Endodermal cell (in vitro differentiated cells): ENCODE data around the gene TMTC2. TPM values are rescaled to one million over a fixed set of nuclear protein-coding genes. Genes with fewer than 3 reads are reported as not detected.

Experiments
- DNase-seq: peaks from one replicate; pipeline ENCODE4 v3.0.0-alpha.2; 2017
- H3K27ac ChIP-seq: 2 replicates; pipeline ENCODE4 v1.5.1; 2013; ENCODE audit warnings: mild to moderate bottlenecking, low read depth, low read length, moderate library complexity
- H3K27me3 ChIP-seq: 2 replicates; pipeline ENCODE4 v1.6.1; 2013; ENCODE audit warnings: mild to moderate bottlenecking, low read length, moderate library complexity; ENCODE audit not compliant: insufficient read depth, control insufficient read depth, poor library complexity, severe bottlenecking
- H3K36me3 ChIP-seq: 2 replicates; pipeline ENCODE4 v1.7.0; 2013; ENCODE audit warnings: mild to moderate bottlenecking, low read length, moderate library complexity; ENCODE audit not compliant: control insufficient read depth, insufficient read depth
- H3K4me1 ChIP-seq: one replicate; pipeline ENCODE4 v1.7.0; 2013; ENCODE audit warnings: low read length; ENCODE audit not compliant: control insufficient read depth, insufficient read depth
- H3K4me3 ChIP-seq: 2 replicates; pipeline ENCODE4 v1.5.1; 2013; ENCODE audit warnings: mild to moderate bottlenecking, low read length, moderate library complexity
- H3K9ac ChIP-seq: 2 replicates; pipeline ENCODE4 v1.6.1; 2013; ENCODE audit warnings: mild to moderate bottlenecking, low read length, moderate library complexity; ENCODE audit not compliant: poor library complexity, severe bottlenecking; ENCODE audit errors: extremely low read depth
- H3K9me3 ChIP-seq: 2 replicates; pipeline ENCODE4 v1.6.1; 2013; ENCODE audit warnings: mild to moderate bottlenecking, low read length, moderate library complexity; ENCODE audit not compliant: control insufficient read depth
- H3K27ac Mint-ChIP-seq: 2 replicates; pipeline ENCODE4 v1.8.0; 2020; ENCODE audit warnings: mixed read lengths
- H3K27me3 Mint-ChIP-seq: 2 replicates; pipeline ENCODE4 v1.8.0; 2021; ENCODE audit warnings: mild to moderate bottlenecking, mixed read lengths; ENCODE audit not compliant: insufficient read depth
- H3K36me3 Mint-ChIP-seq: 2 replicates; pipeline ENCODE4 v1.8.0; 2020; ENCODE audit warnings: low read depth, mixed read lengths
- H3K4me1 Mint-ChIP-seq: 2 replicates; pipeline ENCODE4 v1.8.0; 2020; ENCODE audit warnings: mixed read lengths
- H3K4me3 Mint-ChIP-seq: 2 replicates; pipeline ENCODE4 v1.8.0; 2020; ENCODE audit warnings: mild to moderate bottlenecking, moderate library complexity, mixed read lengths
- H3K9me3 Mint-ChIP-seq: 2 replicates; pipeline ENCODE4 v1.8.0; 2020; ENCODE audit warnings: mild to moderate bottlenecking, mixed read lengths
- CTCF ChIP-seq: fragments of 200-600 bp; sonication (generic); conservative IDR thresholded peaks from 2 replicates; pipeline ENCODE4 v1.5.0; 2021; ENCODE audit warnings: antibody characterized with exemption, mild to moderate bottlenecking
- WGBS, 2 experiments: methylation state at CpG; one replicate each; pipeline versions ENCODE4 v1.1.5 to v1.1.7; 2013; ENCODE audit warnings: missing lambda C conversion rate in 2 of 2, mixed read lengths in 1 of 2; ENCODE audit not compliant: insufficient coverage in 1 of 2, insufficient read length in 1 of 2; 5-methylcytosine and 5-hydroxymethylcytosine counted together
- total RNA-seq, 2 donors: library from RNA; stranded (reverse); fragmentation: NEBNext Ultra II Directional in 1 of 2; extraction: Animal tissue kit (Norgen Biotek cat#: 25700) in 1 of 2; gene quantifications; 2 replicates in 1 of 2; 3 replicates in 1 of 2; pipeline ENCODE4 v1.2.1, GENCODE V29; 2021

Gene TMTC2
- total RNA-seq, 2 donors from 2014 or later: 7.2 to 10.8 TPM

GRCh38 chr12:82937151-82937550 is 250.4 kb downstream of the TMTC2 start:
- Histone ChIP-seq H3K9me3 (no peaks in the 10 kb centered on the region), H3K27ac (no peak overlapping the region), H3K4me1 (no peaks in the 10 kb centered on the region), H3K4me3 (no peak overlapping the region), H3K27me3 (no peaks in the 10 kb centered on the region), H3K36me3 (no peaks in the 10 kb centered on the region), H3K9ac (no peak overlapping the region)
- no peaks in the 10 kb centered on the region for H3K9me3 Mint-ChIP-seq
- TF ChIP-seq CTCF: no peak
- H3K4me3 Mint-ChIP-seq: no peak overlapping the region
- no peak for DNase-seq
- no peak overlapping the region for H3K27ac Mint-ChIP-seq
- WGBS, 2 experiments: 46 to 92% methylated on average over 1 to 2 of the region's 2 CpGs
- no peaks in the 10 kb centered on the region for H3K27me3 Mint-ChIP-seq
- H3K4me1 Mint-ChIP-seq: no peaks in the 10 kb centered on the region
- H3K36me3 Mint-ChIP-seq: no peaks in the 10 kb centered on the region

- Histone ChIP-seq H3K27ac (no peak overlapping the region), H3K9me3 (no peaks in the 10 kb centered on the region), H3K4me1 (no peaks in the 10 kb centered on the region), H3K27me3 (no peaks in the 10 kb centered on the region), H3K9ac (no peak overlapping the region), H3K4me3 (no peak overlapping the region), H3K36me3 (no peaks in the 10 kb centered on the region)
- no peak overlapping the region for H3K27ac Mint-ChIP-seq
- DNase-seq: no peak
- H3K4me1 Mint-ChIP-seq: no peaks in the 10 kb centered on the region
- H3K9me3 Mint-ChIP-seq: no peaks in the 10 kb centered on the region
- TF ChIP-seq CTCF: no peak
- H3K27me3 Mint-ChIP-seq: no peaks in the 10 kb centered on the region
- no peak overlapping the region for H3K4me3 Mint-ChIP-seq
- H3K36me3 Mint-ChIP-seq: no peaks in the 10 kb centered on the region
- 66 to 100% methylated on average over 1 to 2 of the region's 2 CpGs for WGBS, 2 experiments
Measured at GRCh38 chr12:82942521-82942920, 255.8 kb downstream of the TMTC2 start.

- 40 to 85% methylated on average over 1 to 2 of the region's 2 CpGs for WGBS, 2 experiments
- Mint-ChIP-seq H3K4me3 (no peak overlapping the region), H3K27ac (no peak overlapping the region), H3K36me3 (no peaks in the 10 kb centered on the region), H3K9me3 (no peaks in the 10 kb centered on the region), H3K27me3 (no peaks in the 10 kb centered on the region), H3K4me1 (no peaks in the 10 kb centered on the region)
- no peak overlapping the region for H3K4me3 ChIP-seq
- no peak for DNase-seq
- H3K36me3 ChIP-seq: no peaks in the 10 kb centered on the region
- H3K9ac ChIP-seq: no peak overlapping the region
- no peaks in the 10 kb centered on the region for H3K4me1 ChIP-seq
- H3K9me3 ChIP-seq: no peaks in the 10 kb centered on the region
- H3K27ac ChIP-seq: no peak overlapping the region
- H3K27me3 ChIP-seq: no peaks in the 10 kb centered on the region
- no peak for TF ChIP-seq CTCF
Measured at GRCh38 chr12:82942991-82943401, 256.3 kb downstream of the TMTC2 start.
